GM23338 (cell line): ENCODE measurements around the gene PFN1.

Experiments
- CTCF ChIP-seq, 2 experiments: fragments of 200-600 bp in 1 of 2; sonication (generic) in 1 of 2; conservative IDR thresholded peaks; 2 replicates each; pipeline versions ENCODE4 v1.5.1 to v1.6.1; 2016 to 2017; ENCODE audit warnings: antibody characterized with exemption in 2 of 2, low read depth in 2 of 2, mild to moderate bottlenecking in 2 of 2, moderate library complexity in 1 of 2
- EZH2 ChIP-seq: fragments of 200-600 bp; sonication (generic); IDR thresholded peaks from one replicate; pipeline ENCODE4 v1.8.0; 2017; ENCODE audit warnings: antibody characterized with exemption, mild to moderate bottlenecking, low read depth; ENCODE audit not compliant: unreplicated experiment
- JUNB ChIP-seq: IDR thresholded peaks from one replicate; pipeline ENCODE4 v1.6.1; 2016; ENCODE audit warnings: antibody characterized with exemption; ENCODE audit not compliant: unreplicated experiment
- POLR2AphosphoS5 ChIP-seq: IDR thresholded peaks from 2 replicates; pipeline ENCODE4 v1.6.1; 2016; ENCODE audit warnings: antibody characterized with exemption, low read depth
- STAT1 ChIP-seq: IDR thresholded peaks from one replicate; pipeline ENCODE4 v1.6.1; 2016; ENCODE audit warnings: antibody characterized with exemption; ENCODE audit not compliant: unreplicated experiment

GRCh38 chr17:4953451-4953961, 5.2 kb upstream of the PFN1 start:
- TF ChIP-seq CTCF (conservative IDR thresholded peaks at IDR 0.05; ENCODE audit: low read depth in 2 of 2) (no peak), JUNB (no peak), STAT1 (no peak), EZH2 (no peak), POLR2AphosphoS5 (no peak)
